HCT116 (cell line): ENCODE measurements around the gene SNCAIP. TPM values are rescaled to one million over a fixed set of nuclear protein-coding genes. Genes with fewer than 3 reads are reported as not detected.

Experiments
- ATAC-seq: fragments of 200-7000 bp; cut with Tn5 transposase; 2 replicates; pipeline ENCODE4 v1.9.1; 2020; ENCODE audit warnings: mild to moderate bottlenecking, moderate library complexity
- BruUV-seq: library from RNA; stranded (reverse); fragments of 400-500 nt; replicated peaks from 2 replicates; lab custom pipeline; 2021; lab: Mats Ljungman, UMichigan
- CTCF ChIA-PET: fragments of 300-600 bp; sonication (Branson Sonifier 250); formaldehyde crosslinking; loops from one replicate; lab custom pipeline; 2021; ENCODE audit warnings: antibody characterized with exemption; lab: Charles Lee
- POLR2A ChIA-PET: fragments of 300-600, 350-600 bp; sonication (Branson Sonifier 250); formaldehyde crosslinking; loops from one replicate; lab custom pipeline; 2021; ENCODE audit warnings: antibody characterized with exemption; lab: Charles Lee
- RAD21 ChIA-PET, 2 experiments: fragments of 300-600 bp; sonication (Branson Sonifier 250); formaldehyde crosslinking; loops; one replicate each; lab custom pipeline; 2023; ENCODE audit warnings: low total read pairs in 2 of 2; ENCODE audit not compliant: uncharacterized antibody in 2 of 2, unreplicated experiment in 2 of 2, low non-redundant PET in 1 of 2; lab: Charles Lee
- DNase-seq: peaks from one replicate; pipeline ENCODE4 v3.0.0-alpha.2; 2010; ENCODE audit warnings: low read depth, low spot score
- H2AFZ ChIP-seq: fragments of 200-600 bp; shearing (Covaris generic), sonication (generic); 2 replicates; pipeline ENCODE4 v1.6.1; 2017; ENCODE audit warnings: low read depth, mixed run types, mixed read lengths, antibody characterized with exemption, low read length; ENCODE audit not compliant: poor library complexity, severe bottlenecking
- H3K27ac ChIP-seq: 2 replicates; pipeline ENCODE4 v1.5.1; 2012; ENCODE audit warnings: low read depth, low read length
- H3K27me3 ChIP-seq: fragments of 200-600 bp; sonication (generic); 2 replicates; pipeline ENCODE4 v1.6.1; 2016; ENCODE audit warnings: mixed run types, low read length, mixed read lengths; ENCODE audit not compliant: insufficient read depth
- H3K36me3 ChIP-seq, 2 experiments: fragments of 200-500 bp in 1 of 2; fragments of 200-600 bp in 1 of 2; sonication (Bioruptor generic) in 1 of 2; sonication (generic) in 1 of 2; 2 replicates each; pipeline versions ENCODE4 v1.5.1 to v1.6.1; 2014 to 2016; ENCODE audit warnings: low read length in 2 of 2, inconsistent platforms in 1 of 2, mixed read lengths in 1 of 2, mixed run types in 1 of 2; ENCODE audit not compliant: insufficient read depth in 2 of 2, control insufficient read depth in 1 of 2
- H3K4me1 ChIP-seq, 2 experiments: fragments of 200-600 bp in 1 of 2; sonication (generic) in 1 of 2; 2 replicates each; pipeline versions ENCODE4 v1.5.1 to v1.6.1; 2012 to 2017; ENCODE audit warnings: low read length in 2 of 2, inconsistent platforms in 1 of 2, mild to moderate bottlenecking in 1 of 2, mixed read lengths in 1 of 2, mixed run types in 1 of 2, moderate library complexity in 1 of 2; ENCODE audit not compliant: insufficient read depth in 2 of 2, control insufficient read depth in 1 of 2
- H3K4me2 ChIP-seq: fragments of 200-600 bp; sonication (generic); 2 replicates; pipeline ENCODE4 v1.6.1; 2017; ENCODE audit warnings: mixed run types, low read length, mixed read lengths
- H3K4me3 ChIP-seq, 2 experiments: fragments of 200-600 bp in 1 of 2; sonication (generic) in 1 of 2; replicated peaks in 1 of 2; 2 replicates each; pipeline ENCODE4 v1.5.1; 2011 to 2016; ENCODE audit warnings: low read length in 2 of 2, control low read depth in 1 of 2, low read depth in 1 of 2, mild to moderate bottlenecking in 1 of 2, mixed read lengths in 1 of 2, mixed run types in 1 of 2
- H3K79me2 ChIP-seq: fragments of 200-600 bp; sonication (generic); 2 replicates; pipeline ENCODE4 v1.6.1; 2017; ENCODE audit warnings: mild to moderate bottlenecking, mixed run types, low read length, moderate library complexity, mixed read lengths; ENCODE audit not compliant: insufficient read depth
- H3K9ac ChIP-seq: fragments of 200-600 bp; sonication (generic); 2 replicates; pipeline ENCODE4 v1.6.1; 2016; ENCODE audit warnings: low read length, mixed read lengths
- H3K9me2 ChIP-seq: fragments of 200-600 bp; sonication (generic), shearing (Covaris generic); 2 replicates; pipeline ENCODE4 v1.6.1; 2017; ENCODE audit warnings: mixed run types, mild to moderate bottlenecking, moderate library complexity; ENCODE audit not compliant: insufficient read depth
- H3K9me3 ChIP-seq, 2 experiments: fragments of 200-500 bp in 1 of 2; fragments of 200-600 bp in 1 of 2; sonication (Bioruptor generic) in 1 of 2; sonication (generic) in 1 of 2; 2 replicates each; pipeline ENCODE4 v1.6.1; 2014 to 2017; ENCODE audit warnings: low read length in 2 of 2, mixed read lengths in 2 of 2, inconsistent platforms in 1 of 2, low read depth in 1 of 2, mild to moderate bottlenecking in 1 of 2, mixed run types in 1 of 2, moderate library complexity in 1 of 2; ENCODE audit not compliant: control insufficient read depth in 1 of 2, insufficient read depth in 1 of 2
- H4K20me1 ChIP-seq: fragments of 200-600 bp; sonication (generic), shearing (Covaris generic); 2 replicates; pipeline ENCODE4 v1.6.1; 2017; ENCODE audit warnings: mixed run types, mild to moderate bottlenecking, moderate library complexity; ENCODE audit not compliant: insufficient read depth
- ATF3 ChIP-seq: IDR thresholded peaks from 2 replicates; pipeline ENCODE4 v1.6.1; 2012
- CBX3 ChIP-seq: IDR thresholded peaks from 2 replicates; pipeline ENCODE4 v1.6.1; 2012; ENCODE audit warnings: low read depth
- CEBPB ChIP-seq: IDR thresholded peaks from 2 replicates; pipeline ENCODE4 v1.6.1; 2012; ENCODE audit warnings: low read depth
- CTCF ChIP-seq, 3 experiments: fragments of 200-600 bp in 1 of 3; sonication (generic) in 1 of 3; IDR thresholded peaks in 2 of 3; conservative IDR thresholded peaks in 1 of 3; 2 replicates each; pipeline ENCODE4 v1.5.1; 2012 to 2017; ENCODE audit warnings: low read depth in 2 of 3, low read length in 2 of 3, antibody characterized with exemption in 1 of 3, borderline replicate concordance in 1 of 3, control low read depth in 1 of 3, mild to moderate bottlenecking in 1 of 3, mixed read lengths in 1 of 3, mixed run types in 1 of 3, moderate library complexity in 1 of 3; ENCODE audit not compliant: insufficient read depth in 1 of 3
- ELF1 ChIP-seq: IDR thresholded peaks from 2 replicates; pipeline ENCODE4 v1.6.1; 2012; ENCODE audit warnings: low read depth, borderline replicate concordance
- EZH2 ChIP-seq: fragments of 200-600 bp; sonication (generic); IDR thresholded peaks from 2 replicates; pipeline ENCODE4 v1.6.1; 2017; ENCODE audit warnings: antibody characterized with exemption, mixed run types
- EZH2phosphoT487 ChIP-seq: fragments of 200-600 bp; IDR thresholded peaks from 2 replicates; pipeline ENCODE4 v1.6.1; 2018; ENCODE audit warnings: antibody characterized with exemption, borderline replicate concordance
- FOSL1 ChIP-seq: IDR thresholded peaks from 2 replicates; pipeline ENCODE4 v1.6.1; 2012; ENCODE audit warnings: low read depth
- MAX ChIP-seq: IDR thresholded peaks from 2 replicates; pipeline ENCODE4 v1.6.1; 2012
- POLR2A ChIP-seq: IDR thresholded peaks from 2 replicates; pipeline ENCODE4 v1.7.0; 2011; ENCODE audit warnings: borderline replicate concordance; ENCODE audit not compliant: insufficient read depth, insufficient read length; ENCODE audit errors: extremely low read depth
- POLR2AphosphoS5 ChIP-seq: IDR thresholded peaks from 2 replicates; pipeline ENCODE4 v1.6.1; 2011; ENCODE audit warnings: mild to moderate bottlenecking, low read depth, low read length, moderate library complexity
- REST ChIP-seq: IDR thresholded peaks from 2 replicates; pipeline ENCODE4 v1.6.1; 2012; ENCODE audit warnings: low read depth
- SIN3A ChIP-seq: IDR thresholded peaks from 2 replicates; pipeline ENCODE4 v1.6.1; 2012; ENCODE audit warnings: low read depth
- SP1 ChIP-seq: IDR thresholded peaks from 2 replicates; pipeline ENCODE4 v1.6.1; 2012; ENCODE audit warnings: low read depth
- SRF ChIP-seq: IDR thresholded peaks from 2 replicates; pipeline ENCODE4 v1.6.1; 2012; ENCODE audit warnings: low read depth
- TCF7L2 ChIP-seq: IDR thresholded peaks from 2 replicates; pipeline ENCODE4 v1.7.0; 2011; ENCODE audit warnings: borderline replicate concordance, inconsistent platforms; ENCODE audit not compliant: insufficient read depth, insufficient read length; ENCODE audit errors: extremely low read depth
- ZBTB33 ChIP-seq: IDR thresholded peaks from 2 replicates; pipeline ENCODE4 v1.6.1; 2011; ENCODE audit warnings: mild to moderate bottlenecking, low read length, moderate library complexity; ENCODE audit not compliant: insufficient replicate concordance; ENCODE audit errors: extremely low read depth
- ZFX ChIP-seq: fragments of 450-650 bp; IDR thresholded peaks from 2 replicates; pipeline ENCODE4 v1.6.1; 2017
- ZNF274 ChIP-seq: fragments of 200-500 bp; sonication (Bioruptor generic); IDR thresholded peaks from 2 replicates; pipeline ENCODE4 v1.6.1; 2014; ENCODE audit warnings: mild to moderate bottlenecking, low read depth, low read length, inconsistent platforms
- intact Hi-C: fragments of 100-400 bp; cut with micrococcal nuclease; formaldehyde crosslinking; loops from 2 replicates; pipeline ENCODE4 v1.10.0; 2022
- total RNA-seq: library from RNA; stranded (reverse); gene quantifications from one replicate; pipeline ENCODE4 v1.2.1, GENCODE V29; 2021; ENCODE audit not compliant: unreplicated experiment

SNCAIP gene
- total RNA-seq, 1 experiment from 2014 or later: not detected

GRCh38 chr5:122415801-122416120, 103.7 kb downstream of the SNCAIP start:
- Histone ChIP-seq H3K4me1 (no peaks in the 10 kb centered on the region), H3K79me2 (no peaks in the 10 kb centered on the region), H3K4me3 (no peak overlapping the region), H2AFZ (no peak overlapping the region), H3K4me2 (no peak overlapping the region), H3K36me3 (no peaks in the 10 kb centered on the region), H3K9me2 (no peaks in the 10 kb centered on the region), H4K20me1 (no peaks in the 10 kb centered on the region), H3K9ac (no peak overlapping the region), H3K27me3 (no peaks in the 10 kb centered on the region), H3K27ac (no peak overlapping the region), H3K9me3 (no peaks in the 10 kb centered on the region)
- BruUV-seq: no TSS peak
- DNase-seq (no peak), ATAC-seq (peak; percentile 18; the same call in 1 of the 2 replicates)
- intact Hi-C loops: loop anchor here (1.0 kb wide), 1 partner anchor 219 kb away; no protein-coding TSS in a partner anchor
- TF ChIP-seq CEBPB (no peak), ELF1 (no peak), REST (no peak), ATF3 (no peak), ZNF274 (no peak), POLR2AphosphoS5 (no peak), CTCF (IDR thresholded peaks at IDR 0.05 in 2 of 3, conservative IDR thresholded peaks at IDR 0.05 in 1 of 3; ENCODE audit: borderline replicate concordance in 1 of 3, insufficient read depth in 1 of 3, low read depth in 2 of 3, low read length in 2 of 3) (no peak; a peak in 1 of 6 replicates), EZH2phosphoT487 (no peak), ZFX (no peak), POLR2A (no peak), SRF (no peak), SIN3A (no peak), SP1 (no peak), CBX3 (no peak), TCF7L2 (no peak), FOSL1 (no peak), EZH2 (no peak), ZBTB33 (no peak), MAX (no peak)
- ChIA-PET CTCF (interaction anchor here (1.0 to 1.8 kb wide), 3 partner anchors 11 to 220 kb away, joined by 3 to 7 read pairs (median 5); no protein-coding TSS in a partner anchor), RAD21 (no interaction called here), POLR2A (no interaction called here)
